GM23338 (cell line): ENCODE data around the gene NOTO. TPM values are rescaled to one million over a fixed set of nuclear protein-coding genes. Genes with fewer than 3 reads are reported as not detected.

Experiments
- ATAC-seq: fragments of 200-7000 bp; cut with Tn5 transposase; 3 replicates; pipeline ENCODE4 v1.9.1; 2020
- DNase-seq: peaks from one replicate; pipeline ENCODE4 v3.0.0-alpha.2; 2015; ENCODE audit warnings: low spot score
- H2AFZ ChIP-seq: fragments of 200-600 bp; sonication (generic); 2 replicates; pipeline ENCODE4 v1.8.0; 2016; ENCODE audit warnings: antibody characterized with exemption, mild to moderate bottlenecking, moderate library complexity
- H3F3A ChIP-seq: fragments of 200-600 bp; sonication (generic); replicated peaks from 2 replicates; pipeline ENCODE4 v1.8.0; 2017; ENCODE audit warnings: antibody characterized with exemption, mixed run types, low read depth
- H3K27ac ChIP-seq: fragments of 200-600 bp; sonication (generic); 2 replicates; pipeline ENCODE4 v1.6.1; 2016; ENCODE audit warnings: low read depth
- H3K27me3 ChIP-seq: fragments of 200-600 bp; sonication (generic); 2 replicates; pipeline ENCODE4 v1.8.0; 2016; ENCODE audit warnings: mild to moderate bottlenecking, mixed run types, moderate library complexity; ENCODE audit not compliant: insufficient read depth
- H3K36me3 ChIP-seq: fragments of 200-600 bp; sonication (generic); 2 replicates; pipeline ENCODE4 v1.8.0; 2016; ENCODE audit warnings: mild to moderate bottlenecking; ENCODE audit not compliant: insufficient read depth
- H3K4me1 ChIP-seq: fragments of 200-600 bp; sonication (generic); 2 replicates; pipeline ENCODE4 v1.8.0; 2016; ENCODE audit warnings: mild to moderate bottlenecking, moderate library complexity; ENCODE audit not compliant: insufficient read depth
- H3K4me2 ChIP-seq: fragments of 200-600 bp; sonication (generic); 2 replicates; pipeline ENCODE4 v1.7.1; 2017; ENCODE audit warnings: mixed run types
- H3K4me3 ChIP-seq: fragments of 200-600 bp; sonication (generic); 2 replicates; pipeline ENCODE4 v1.6.1; 2016; ENCODE audit warnings: mixed run types
- H3K79me2 ChIP-seq: fragments of 200-600 bp; sonication (generic); replicated peaks from 2 replicates; pipeline ENCODE4 v1.8.0; 2017; ENCODE audit warnings: mild to moderate bottlenecking; ENCODE audit not compliant: insufficient read depth
- H3K9me2 ChIP-seq: fragments of 200-600 bp; sonication (generic); 2 replicates; pipeline ENCODE4 v1.8.0; 2017; ENCODE audit not compliant: insufficient read depth
- H4K20me1 ChIP-seq: fragments of 200-600 bp; sonication (generic); replicated peaks from 2 replicates; pipeline ENCODE4 v1.8.0; 2017; ENCODE audit warnings: mild to moderate bottlenecking; ENCODE audit not compliant: insufficient read depth
- H3K27ac Mint-ChIP-seq: 2 replicates; pipeline ENCODE4 v1.8.0; 2020; ENCODE audit warnings: inconsistent platforms, mild to moderate bottlenecking, moderate library complexity, mixed read lengths
- H3K27me3 Mint-ChIP-seq: 3 replicates; pipeline ENCODE4 v1.8.0; 2022; ENCODE audit warnings: low read depth, mild to moderate bottlenecking, moderate library complexity, mixed read lengths, inconsistent platforms; ENCODE audit not compliant: insufficient read depth, poor library complexity
- H3K36me3 Mint-ChIP-seq: 3 replicates; pipeline ENCODE4 v1.8.0; 2021; ENCODE audit warnings: low read depth, mild to moderate bottlenecking, inconsistent platforms, moderate library complexity, mixed read lengths
- H3K4me1 Mint-ChIP-seq: 3 replicates; pipeline ENCODE4 v1.8.0; 2020; ENCODE audit warnings: mild to moderate bottlenecking, inconsistent platforms, mixed read lengths
- H3K4me3 Mint-ChIP-seq: 3 replicates; pipeline ENCODE4 v1.8.0; 2021; ENCODE audit warnings: moderate library complexity, mild to moderate bottlenecking, inconsistent platforms, mixed read lengths
- H3K9me3 Mint-ChIP-seq: 3 replicates; pipeline ENCODE4 v1.8.0; 2020; ENCODE audit warnings: moderate library complexity, mild to moderate bottlenecking, inconsistent platforms, mixed read lengths
- CTCF ChIP-seq, 2 experiments: fragments of 200-600 bp in 1 of 2; sonication (generic) in 1 of 2; conservative IDR thresholded peaks; 2 replicates each; pipeline versions ENCODE4 v1.5.1 to v1.6.1; 2016 to 2017; ENCODE audit warnings: antibody characterized with exemption in 2 of 2, low read depth in 2 of 2, mild to moderate bottlenecking in 2 of 2, moderate library complexity in 1 of 2
- ETS1 ChIP-seq: IDR thresholded peaks from 2 replicates; pipeline ENCODE4 v1.6.1; 2016; ENCODE audit warnings: antibody characterized with exemption
- EZH2 ChIP-seq: fragments of 200-600 bp; sonication (generic); IDR thresholded peaks from one replicate; pipeline ENCODE4 v1.8.0; 2017; ENCODE audit warnings: antibody characterized with exemption, mild to moderate bottlenecking, low read depth; ENCODE audit not compliant: unreplicated experiment
- EZH2phosphoT487 ChIP-seq: fragments of 200-600 bp; sonication (generic); IDR thresholded peaks from one replicate; pipeline ENCODE4 v1.8.1; 2018; ENCODE audit warnings: antibody characterized with exemption; ENCODE audit not compliant: unreplicated experiment
- JUNB ChIP-seq: IDR thresholded peaks from one replicate; pipeline ENCODE4 v1.6.1; 2016; ENCODE audit warnings: antibody characterized with exemption; ENCODE audit not compliant: unreplicated experiment
- NANOG ChIP-seq: IDR thresholded peaks from 2 replicates; pipeline ENCODE4 v1.6.1; 2016; ENCODE audit warnings: antibody characterized with exemption, borderline replicate concordance
- POLR2AphosphoS5 ChIP-seq: IDR thresholded peaks from 2 replicates; pipeline ENCODE4 v1.6.1; 2016; ENCODE audit warnings: antibody characterized with exemption, low read depth
- STAT1 ChIP-seq: IDR thresholded peaks from one replicate; pipeline ENCODE4 v1.6.1; 2016; ENCODE audit warnings: antibody characterized with exemption; ENCODE audit not compliant: unreplicated experiment
- long read RNA-seq: library from polyadenylated mRNA; unstranded; transcript quantifications from one replicate; pipeline ENCODE4 v2.0.0, GENCODE V29; 2020; ENCODE audit not compliant: unreplicated experiment
- polyA plus RNA-seq: library from polyadenylated mRNA; unstranded; fragments of >200 nt; fragmentation: Nextera tagmentation; extraction: Ambion mirVana; gene quantifications from 2 replicates; pipeline ENCODE4 v1.2.1, GENCODE V29; 2016
- total RNA-seq: library from RNA; depleted of rRNA; stranded (reverse); fragments of >200 nt; shearing (Covaris generic); gene quantifications from 2 replicates; pipeline ENCODE4 v1.2.3, GENCODE V29; 2014; rRNA removed

NOTO gene
- 0.47 and 0.73 TPM in 2 replicates for total RNA-seq
- polyA plus RNA-seq = 0.06 and 0.12 TPM in 2 replicates
- long read RNA-seq, partial matches to known transcripts = 1 of 2 reads
- long read RNA-seq, other reads (novel, unspliced or antisense) = 0 of 2 reads

GRCh38 chr2:73202156-73203054, at the start of gene NOTO:
Gene NOTO, plus strand, starts transcription at chr2:73202574. Its CDS starts 93 bp downstream, at chr2:73202667.
- peak within 1 kb of the TSS; percentile 85 for H3K4me2 ChIP-seq
- Mint-ChIP-seq H3K27ac (no peak within 1 kb of the TSS), H3K4me3 (peak within 1 kb of the TSS; percentile 60), H3K9me3 (peaks cover 5% of the 10 kb centered on the region; the same call in 1 of the 3 replicates), H3K36me3 (no peaks in the 10 kb centered on the region; the same call in 2 of the 3 replicates), H3K27me3 (peaks cover 49% of the 10 kb centered on the region), H3K4me1 (peaks cover 8% of the 10 kb centered on the region)
- H2AFZ ChIP-seq = peak within 1 kb of the TSS; percentile 95
- H3K27me3 ChIP-seq = peaks cover 63% of the 10 kb centered on the region
- H3F3A ChIP-seq = no peaks in the 10 kb centered on the region
- no peaks in the 10 kb centered on the region for H3K4me1 ChIP-seq
- no peak for TF ChIP-seq JUNB
- peak; percentile 51 for TF ChIP-seq POLR2AphosphoS5
- TF ChIP-seq EZH2 = peak; percentile 42
- DNase-seq (peak; percentile 82), ATAC-seq (peak; percentile 78)
- no peaks in the 10 kb centered on the region for H3K9me2 ChIP-seq
- no peaks in the 10 kb centered on the region for H4K20me1 ChIP-seq
- no peaks in the 10 kb centered on the region for H3K36me3 ChIP-seq
- H3K79me2 ChIP-seq = no peaks in the 10 kb centered on the region
- no peak within 1 kb of the TSS for H3K27ac ChIP-seq
- peak within 1 kb of the TSS; percentile 66 for H3K4me3 ChIP-seq

- peaks cover 11% of the 10 kb centered on the region for H3K4me1 Mint-ChIP-seq
- Histone ChIP-seq H4K20me1 (no peaks in the 10 kb centered on the region), H3K4me1 (no peaks in the 10 kb centered on the region), H3K36me3 (no peaks in the 10 kb centered on the region), H3K27me3 (peaks cover 11% of the 10 kb centered on the region; the same call in 1 of the 2 replicates), H3K27ac (no peak overlapping the region), H3F3A (no peaks in the 10 kb centered on the region), H3K4me3 (peak overlapping the region; percentile 49), H3K79me2 (no peaks in the 10 kb centered on the region), H2AFZ (peak overlapping the region; percentile 86), H3K9me2 (no peaks in the 10 kb centered on the region), H3K4me2 (peak overlapping the region; percentile 77)
- peak overlapping the region; percentile 65 for H3K4me3 Mint-ChIP-seq
- peaks cover 17% of the 10 kb centered on the region for H3K27me3 Mint-ChIP-seq
- DNase-seq = peak; percentile 94
- ATAC-seq = peak; percentile 99
- H3K36me3 Mint-ChIP-seq = peaks cover 8% of the 10 kb centered on the region; the same call in 1 of the 3 replicates
- no peak overlapping the region for H3K27ac Mint-ChIP-seq
- H3K9me3 Mint-ChIP-seq = peaks cover 7% of the 10 kb centered on the region; the same call in 1 of the 3 replicates
- no peak for TF ChIP-seq POLR2AphosphoS5
- TF ChIP-seq ETS1 = peak; percentile 67; the same call in 1 of the 2 replicates
- 0 out of 2 replicates have a peak, but pooled peaks have one; percentile 12 for TF ChIP-seq NANOG
- peak; percentile 86 to 99 for TF ChIP-seq CTCF (conservative IDR thresholded peaks at IDR 0.05; ENCODE audit: low read depth in 2 of 2)
- TF ChIP-seq JUNB = no peak
- no peak for TF ChIP-seq STAT1
- TF ChIP-seq EZH2phosphoT487 = no peak
Measured at GRCh38 chr2:73156539-73157124, 45.7 kb upstream of the NOTO start.
